ENCODE measurements around the gene PAXIP1. TPM values are rescaled to one million over a fixed set of nuclear protein-coding genes. Genes with fewer than 3 reads are reported as not detected.

The PAXIP1 gene
- total RNA-seq, 1 donor from 2014 or later, result 5.8 TPM

DNA sequence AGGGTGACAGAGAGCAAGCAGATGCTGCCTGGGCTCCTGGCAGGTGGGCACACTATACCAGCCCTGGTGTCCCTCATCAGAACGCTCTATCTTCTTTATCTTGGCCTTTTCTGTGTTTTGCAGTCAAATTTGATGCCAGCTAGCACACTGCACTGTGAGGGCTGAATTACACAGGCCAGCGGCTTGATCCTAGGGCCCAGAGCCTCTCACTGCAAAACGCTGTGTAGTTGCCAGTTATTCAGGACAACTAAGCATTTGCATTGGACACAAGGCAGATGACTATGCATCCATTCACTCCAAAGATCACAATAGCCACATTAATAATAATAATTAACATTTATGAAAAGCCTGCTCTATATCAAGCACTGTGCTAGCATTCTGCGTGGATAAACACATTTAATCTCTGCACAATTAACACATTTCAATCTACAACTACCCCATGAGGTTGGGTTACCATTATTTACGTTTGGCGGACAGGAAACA, 100.3 kb downstream of the PAXIP1 start:
- DNase-seq, result no peak
- Histone ChIP-seq H3K27me3 (ENCODE audit: low read depth) (peaks cover 31% of the 10 kb centered on the region), H3K4me3 (no peak overlapping the region), H3K4me1 (no peaks in the 10 kb centered on the region), H3K36me3 (no peaks in the 10 kb centered on the region), H3K9me3 (replicated peaks) (no peaks in the 10 kb centered on the region), H3K27ac (replicated peaks) (no peak overlapping the region)
- no peak for TF ChIP-seq CTCF (IDR thresholded peaks at IDR 0.05; ENCODE audit: borderline replicate concordance)
- intact Hi-C loops (cut with micrococcal nuclease), result no loop called here

- H3K27ac ChIP-seq (replicated peaks), result no peak overlapping the region
- no peaks in the 10 kb centered on the region for H3K9me3 ChIP-seq (replicated peaks)
- peaks cover 39% of the 10 kb centered on the region for H3K27me3 ChIP-seq (ENCODE audit: low read depth)
- no peaks in the 10 kb centered on the region for H3K36me3 ChIP-seq
- no peak for DNase-seq
- no peaks in the 10 kb centered on the region for H3K4me1 ChIP-seq
- intact Hi-C loops (cut with micrococcal nuclease), result no loop called here
- H3K4me3 ChIP-seq, result no peak overlapping the region
- no peak for TF ChIP-seq CTCF (IDR thresholded peaks at IDR 0.05; ENCODE audit: borderline replicate concordance)
Observed at GRCh38 chr7:154899862-154900261, 103.1 kb downstream of the PAXIP1 start.

DNA sequence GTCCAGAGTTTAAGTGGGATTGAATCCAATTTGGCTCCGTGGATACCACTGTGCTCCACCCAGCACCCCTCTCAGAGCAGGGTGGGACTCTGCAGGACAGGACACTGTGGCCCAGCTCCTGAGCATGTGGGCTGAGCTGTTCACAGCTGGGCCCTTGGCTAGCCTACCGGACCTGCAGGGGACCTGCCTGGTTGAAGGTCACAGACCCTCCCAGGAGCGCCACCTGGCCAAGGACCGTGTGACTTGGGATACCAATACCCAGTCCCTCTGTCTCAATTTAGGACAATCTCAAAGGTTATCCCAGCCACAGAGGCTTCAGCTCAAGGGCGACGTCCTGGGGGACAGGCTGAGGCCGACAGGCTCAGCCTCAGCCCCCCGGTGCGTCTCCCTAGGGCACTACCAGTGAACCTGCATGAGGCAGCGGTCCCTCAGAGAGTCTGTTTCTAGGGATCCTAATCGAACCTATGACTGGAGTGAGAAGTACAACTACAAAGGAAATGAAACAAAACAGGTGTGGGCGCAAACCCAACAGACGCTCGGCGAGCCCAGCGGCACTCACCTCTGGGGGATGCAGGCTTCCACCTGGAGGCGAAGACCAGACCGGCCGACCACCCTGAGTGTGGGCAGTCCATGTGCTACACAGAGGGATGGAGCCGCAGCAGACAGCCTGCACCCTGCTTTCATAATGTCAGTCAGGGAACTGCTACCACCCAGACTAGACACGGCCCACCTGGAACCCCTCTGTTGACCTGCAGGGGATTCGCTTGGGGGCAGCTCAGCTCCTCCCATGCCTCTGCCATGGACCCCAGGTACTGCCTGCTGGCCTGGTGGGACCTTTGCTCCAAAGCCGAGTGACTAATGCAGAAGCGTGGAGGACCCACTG, 103.7 kb downstream of the PAXIP1 start:
- TF ChIP-seq CTCF (IDR thresholded peaks at IDR 0.05; ENCODE audit: borderline replicate concordance), result no peak
- no peak overlapping the region for H3K4me3 ChIP-seq
- intact Hi-C loops (cut with micrococcal nuclease), result no loop called here
- H3K27me3 ChIP-seq (ENCODE audit: low read depth), result peaks cover 44% of the 10 kb centered on the region
- H3K4me1 ChIP-seq, result no peaks in the 10 kb centered on the region
- H3K9me3 ChIP-seq (replicated peaks), result no peaks in the 10 kb centered on the region
- H3K36me3 ChIP-seq, result no peaks in the 10 kb centered on the region
- no peak overlapping the region for H3K27ac ChIP-seq (replicated peaks)
- no peak for DNase-seq

GRCh38 chr7:154896076-154896475, 106.8 kb downstream of the PAXIP1 start:
- no peak for DNase-seq
- no peak for TF ChIP-seq CTCF (IDR thresholded peaks at IDR 0.05; ENCODE audit: borderline replicate concordance)
- no peak overlapping the region for H3K27ac ChIP-seq (replicated peaks)
- H3K4me3 ChIP-seq, result no peak overlapping the region
- no peaks in the 10 kb centered on the region for H3K4me1 ChIP-seq
- intact Hi-C loops (cut with micrococcal nuclease), result no loop called here
- peaks cover 72% of the 10 kb centered on the region for H3K27me3 ChIP-seq (ENCODE audit: low read depth)
- H3K36me3 ChIP-seq, result no peaks in the 10 kb centered on the region
- no peaks in the 10 kb centered on the region for H3K9me3 ChIP-seq (replicated peaks)

Other genes with a start within 250 kb of the PAXIP1 start
- not detected for gene HTR5A, start 67.2 kb upstream of the PAXIP1 start, total RNA-seq